ENCODE data around the gene CPEB3. TPM values are rescaled to one million over a fixed set of nuclear protein-coding genes. Genes with fewer than 3 reads are reported as not detected.
"Not testable (repeated sequence)": the region's sequence is repeated elsewhere in the genome, so short reads cannot be mapped to it uniquely, and the experiment has no call there.

Gene CPEB3
- total RNA-seq (2021; fragmentation: NEBNext Ultra II Directional; extraction: Animal tissue kit (Norgen Biotek cat#: 25700)): 1 to 10 TPM in 4 of 6 experiments, under 1 TPM in 2; 0.85 to 1.1 (median 1.0) TPM
- long read RNA-seq, partial matches to known transcripts: 0 of 2 reads
- long read RNA-seq, other reads (novel, unspliced or antisense): 2 of 2 reads

DNA sequence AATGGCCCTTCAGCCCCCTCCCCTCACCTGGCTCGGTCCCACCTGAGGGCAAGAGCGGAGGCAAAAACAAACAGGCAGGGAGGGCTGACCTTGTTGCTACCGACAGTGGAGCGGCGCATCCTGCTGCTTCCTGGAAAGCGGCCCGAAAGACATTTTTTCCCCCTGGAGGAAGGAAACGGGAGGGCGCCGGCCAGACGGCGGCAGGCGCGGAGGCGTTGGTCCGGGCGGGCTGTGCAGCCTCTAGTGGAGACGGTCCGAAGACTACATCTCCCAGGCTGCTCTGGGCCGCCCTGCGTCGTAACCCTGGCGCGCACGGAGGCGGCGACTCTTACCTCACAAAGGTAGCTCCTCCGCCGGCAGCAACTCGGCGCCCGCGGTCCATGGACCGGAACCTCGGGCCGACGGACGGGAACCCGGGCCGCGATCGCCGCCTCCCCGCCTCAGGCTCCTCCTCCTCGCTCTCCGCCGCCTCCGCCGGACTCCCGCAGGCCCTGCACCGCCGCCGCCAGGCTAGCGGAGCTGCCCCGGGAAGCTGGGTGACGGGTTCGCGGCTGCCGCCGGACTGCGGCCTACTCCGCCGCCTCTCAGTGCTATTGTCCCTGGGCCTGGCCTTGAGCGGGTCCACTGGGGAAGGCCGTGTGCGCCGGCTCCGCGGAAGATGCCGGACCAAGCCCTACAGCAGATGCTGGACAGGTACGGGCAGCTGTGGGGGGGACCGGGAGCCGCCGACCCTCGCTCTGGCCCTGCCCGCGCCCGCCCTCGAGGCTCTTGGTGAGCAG is at the start of gene CPEB3, which contains the start of gene MARCHF5:
TSS of gene CPEB3 (minus strand) at position 242 of the 779 bp plus-strand sequence. CDS start 50,728 bp downstream, outside the sequence.
TSS of gene MARCHF5 (plus strand) at position 331 of the 779 bp plus-strand sequence. CDS start at position 659, 328 bp downstream.
- H3K4me1 Mint-ChIP-seq (ENCODE audit: low read depth): peaks cover 33% of the 10 kb centered on the region

GRCh38 chr10:92329927-92330326 is 39.0 kb upstream of the CPEB3 start:
- H3K27me3 Mint-ChIP-seq (ENCODE audit: insufficient read depth); H3K36me3 Mint-ChIP-seq (ENCODE audit: low read depth); H3K27ac Mint-ChIP-seq; H3K9me3 Mint-ChIP-seq; H3K4me3 Mint-ChIP-seq; DNase-seq: not testable (repeated sequence)
- peaks cover 32% of the 10 kb centered on the region for H3K4me1 Mint-ChIP-seq (ENCODE audit: low read depth)

More for the DNA sequence above, at the start of gene CPEB3, which contains the start of gene MARCHF5:
- H3K36me3 Mint-ChIP-seq (ENCODE audit: low read depth): peaks cover 10% of the 10 kb centered on the region
- TF ChIP-seq, protein P1, sequence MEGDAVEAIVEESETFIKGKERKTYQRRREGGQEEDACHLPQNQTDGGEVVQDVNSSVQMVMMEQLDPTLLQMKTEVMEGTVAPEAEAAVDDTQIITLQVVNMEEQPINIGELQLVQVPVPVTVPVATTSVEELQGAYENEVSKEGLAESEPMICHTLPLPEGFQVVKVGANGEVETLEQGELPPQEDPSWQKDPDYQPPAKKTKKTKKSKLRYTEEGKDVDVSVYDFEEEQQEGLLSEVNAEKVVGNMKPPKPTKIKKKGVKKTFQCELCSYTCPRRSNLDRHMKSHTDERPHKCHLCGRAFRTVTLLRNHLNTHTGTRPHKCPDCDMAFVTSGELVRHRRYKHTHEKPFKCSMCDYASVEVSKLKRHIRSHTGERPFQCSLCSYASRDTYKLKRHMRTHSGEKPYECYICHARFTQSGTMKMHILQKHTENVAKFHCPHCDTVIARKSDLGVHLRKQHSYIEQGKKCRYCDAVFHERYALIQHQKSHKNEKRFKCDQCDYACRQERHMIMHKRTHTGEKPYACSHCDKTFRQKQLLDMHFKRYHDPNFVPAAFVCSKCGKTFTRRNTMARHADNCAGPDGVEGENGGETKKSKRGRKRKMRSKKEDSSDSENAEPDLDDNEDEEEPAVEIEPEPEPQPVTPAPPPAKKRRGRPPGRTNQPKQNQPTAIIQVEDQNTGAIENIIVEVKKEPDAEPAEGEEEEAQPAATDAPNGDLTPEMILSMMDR (IDR thresholded peaks at IDR 0.05): peak; percentile 82
- no peaks in the 10 kb centered on the region for H3K9me3 Mint-ChIP-seq
- H3K27me3 Mint-ChIP-seq (ENCODE audit: insufficient read depth): peaks cover 2% of the 10 kb centered on the region
- peak; percentile 97 for DNase-seq
- peak within 1 kb of the TSS; percentile 95 for H3K4me3 Mint-ChIP-seq
- H3K27ac Mint-ChIP-seq: peak within 1 kb of the TSS; percentile 84

- H3K9me3 Mint-ChIP-seq: no peaks in the 10 kb centered on the region
- H3K36me3 Mint-ChIP-seq (ENCODE audit: low read depth): peaks cover 5% of the 10 kb centered on the region; the same call in 1 of the 2 replicates
- no peaks in the 10 kb centered on the region for H3K27me3 Mint-ChIP-seq (ENCODE audit: insufficient read depth)
- TF ChIP-seq, protein P1 (IDR thresholded peaks at IDR 0.05): no peak
- H3K4me1 Mint-ChIP-seq (ENCODE audit: low read depth): peaks cover 40% of the 10 kb centered on the region
- no peak overlapping the region for H3K4me3 Mint-ChIP-seq
- no peak overlapping the region for H3K27ac Mint-ChIP-seq
- DNase-seq: no peak
Observed at GRCh38 chr10:92328993-92329392, 38.1 kb upstream of the CPEB3 start.

GRCh38 chr10:92327445-92328433 is 36.9 kb upstream of the CPEB3 start:
- Mint-ChIP-seq H3K36me3 (ENCODE audit: low read depth) (peaks cover 8% of the 10 kb centered on the region), H3K27me3 (ENCODE audit: insufficient read depth) (no peaks in the 10 kb centered on the region), H3K9me3 (no peaks in the 10 kb centered on the region), H3K27ac (no peak overlapping the region), H3K4me3 (no peak overlapping the region), H3K4me1 (ENCODE audit: low read depth) (peaks cover 49% of the 10 kb centered on the region)
- no peak for DNase-seq
- TF ChIP-seq, protein P1 (IDR thresholded peaks at IDR 0.05): no peak

DNA sequence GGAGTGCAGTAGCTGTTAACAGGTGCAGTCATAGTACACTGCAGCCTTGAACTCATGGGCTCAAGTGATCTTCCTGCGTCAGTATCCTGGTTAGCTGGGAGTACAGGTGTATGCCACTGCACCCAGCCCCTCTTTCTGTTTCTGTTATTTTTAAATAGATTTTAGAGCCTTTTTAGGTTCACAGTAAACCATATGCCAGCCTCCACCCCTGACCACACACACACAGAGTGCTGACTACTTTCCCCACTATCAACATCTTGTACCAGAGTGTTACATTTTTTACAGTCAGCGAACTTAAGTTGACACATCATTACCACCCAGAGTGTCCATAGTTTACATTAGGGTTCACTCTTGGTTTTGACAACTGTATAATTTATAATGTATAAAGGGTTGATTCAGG is 32.2 kb upstream of the CPEB3 start:
- no peak for DNase-seq
- TF ChIP-seq, protein P1 (IDR thresholded peaks at IDR 0.05): no peak
- no peaks in the 10 kb centered on the region for H3K27me3 Mint-ChIP-seq (ENCODE audit: insufficient read depth)

More for the DNA sequence above, 32.2 kb upstream of the CPEB3 start:
- peaks cover 28% of the 10 kb centered on the region for H3K4me1 Mint-ChIP-seq (ENCODE audit: low read depth)
- peaks cover 19% of the 10 kb centered on the region for H3K36me3 Mint-ChIP-seq (ENCODE audit: low read depth)
- H3K27ac Mint-ChIP-seq: no peak overlapping the region
- H3K9me3 Mint-ChIP-seq: no peaks in the 10 kb centered on the region
- H3K4me3 Mint-ChIP-seq: no peak overlapping the region

Measured in HFFc6 (cell line).